Activated gamma-delta T cell treated with anti-CD3 and anti-CD28 coated beads, Interleukin-2, amount 50 U/mL, for 16 hours (primary cell): ENCODE data around the gene RAB44.
"Not testable (repeated sequence)": the region's sequence is repeated elsewhere in the genome, so short reads cannot be mapped to it uniquely, and the experiment has no call there.

Experiments
- DNase-seq: peaks from one replicate; pipeline ENCODE4 v3.0.0-alpha.2; 2020; ENCODE audit warnings: low read depth

The RAB44 gene

DNA sequence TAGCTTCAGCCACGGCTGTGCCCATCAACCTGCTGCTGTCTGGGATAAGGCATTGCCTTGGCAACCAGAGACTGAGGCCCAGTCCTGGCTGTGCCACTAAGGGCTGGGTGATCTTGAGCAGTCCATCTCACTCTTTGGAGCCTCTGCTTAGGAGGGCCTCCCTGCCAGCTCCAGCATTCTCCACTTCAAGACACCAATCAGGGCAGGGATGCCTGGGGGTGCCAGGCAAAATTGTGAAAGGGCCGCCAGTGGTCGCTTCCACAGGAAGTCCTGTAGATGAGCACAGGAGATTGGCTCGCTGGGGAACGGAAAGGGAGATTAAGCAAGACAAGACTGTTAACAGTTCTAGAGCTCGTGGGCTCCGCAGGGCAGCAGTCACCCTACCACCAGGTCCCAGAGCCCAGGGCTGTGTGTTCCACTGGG lies at the start of gene RAB44:
Gene RAB44 (plus strand): TSS at position 346 of the 423 bp plus-strand sequence. CDS start 6,410 bp downstream, outside the sequence.
- DNase-seq = no peak

GRCh38 chr6:36649086-36649485 lies 48.5 kb upstream of the RAB44 start:
- DNase-seq = no peak

DNA sequence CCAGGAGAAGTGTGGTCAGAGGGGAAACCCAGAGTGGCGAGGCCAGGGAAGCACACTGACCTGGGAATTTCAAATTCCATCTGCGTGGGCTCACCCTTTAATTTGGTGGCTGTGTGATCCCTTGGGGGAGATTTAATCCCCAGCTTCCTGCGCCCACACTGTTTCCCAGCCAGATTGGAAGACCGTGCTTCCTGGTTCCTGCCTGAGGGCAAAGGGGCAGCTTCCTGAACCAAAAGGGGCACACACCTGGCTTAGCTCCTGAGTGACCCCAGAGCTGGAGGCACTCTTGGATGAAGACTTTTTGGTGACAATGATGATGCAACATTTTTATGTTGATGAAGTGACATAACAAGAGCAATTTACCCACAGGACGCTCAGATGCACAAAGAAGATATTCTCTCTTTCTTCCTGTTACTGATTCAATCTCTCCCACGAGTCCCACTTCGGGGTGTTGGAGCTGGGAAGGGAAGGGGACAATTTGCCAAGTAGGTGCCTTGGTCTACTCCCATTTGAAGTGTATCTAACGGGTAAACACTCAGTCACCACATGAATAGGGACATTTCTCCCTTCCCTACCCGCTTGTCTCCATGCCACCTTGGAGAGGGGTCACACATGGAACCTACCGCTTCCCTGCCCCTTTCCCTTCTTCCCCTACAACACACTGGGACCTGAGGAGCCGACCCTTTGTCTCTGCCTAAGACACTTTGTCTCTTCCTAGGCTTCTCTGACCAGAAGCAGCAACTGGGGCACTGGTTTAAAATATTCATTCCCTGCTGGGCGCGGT lies 47.7 kb upstream of the RAB44 start:
- DNase-seq = no peak

- no peak for DNase-seq
These were observed 46.7 kb upstream of the RAB44 start for GRCh38 chr6:36650848-36651478.

DNA sequence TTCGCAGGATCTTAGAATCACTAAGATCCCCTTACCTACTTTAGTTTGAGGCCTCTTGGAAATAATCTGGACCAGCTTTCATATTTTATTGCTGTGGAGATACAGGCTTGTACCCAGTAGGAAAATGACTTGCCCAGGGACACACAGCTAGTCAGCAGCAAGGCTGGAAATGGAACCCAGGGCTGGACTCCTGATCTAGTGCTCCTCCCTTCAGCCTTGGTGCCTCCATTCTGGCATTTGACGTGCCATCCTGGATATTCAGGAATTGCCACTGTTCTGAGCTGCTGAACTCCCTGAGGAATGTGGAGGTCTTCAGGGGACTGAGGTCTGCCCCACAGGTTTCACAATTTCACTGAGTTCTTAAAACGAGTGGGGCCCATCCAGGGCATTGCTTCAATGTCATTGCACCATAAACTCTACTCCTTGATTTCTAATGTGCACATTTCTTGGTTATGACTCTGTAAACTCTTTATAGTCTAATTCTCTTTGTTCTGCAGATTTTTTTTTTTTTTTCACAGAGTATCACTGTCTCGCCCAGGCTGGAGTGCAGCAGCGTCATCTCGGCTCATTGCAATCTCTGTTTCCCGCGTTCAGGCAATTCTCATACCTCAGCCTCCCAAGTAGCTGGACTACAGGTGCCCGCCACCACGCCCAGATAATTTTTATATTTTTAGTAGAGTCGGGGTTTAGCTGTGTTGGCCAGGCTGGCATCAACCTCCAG lies 45.8 kb upstream of the RAB44 start:
- DNase-seq = no peak

- DNase-seq = not testable (repeated sequence)
These were observed 43.2 kb upstream of the RAB44 start for GRCh38 chr6:36654469-36654868.

GRCh38 chr6:36655085-36655724 lies 42.4 kb upstream of the RAB44 start:
- no peak for DNase-seq

DNA sequence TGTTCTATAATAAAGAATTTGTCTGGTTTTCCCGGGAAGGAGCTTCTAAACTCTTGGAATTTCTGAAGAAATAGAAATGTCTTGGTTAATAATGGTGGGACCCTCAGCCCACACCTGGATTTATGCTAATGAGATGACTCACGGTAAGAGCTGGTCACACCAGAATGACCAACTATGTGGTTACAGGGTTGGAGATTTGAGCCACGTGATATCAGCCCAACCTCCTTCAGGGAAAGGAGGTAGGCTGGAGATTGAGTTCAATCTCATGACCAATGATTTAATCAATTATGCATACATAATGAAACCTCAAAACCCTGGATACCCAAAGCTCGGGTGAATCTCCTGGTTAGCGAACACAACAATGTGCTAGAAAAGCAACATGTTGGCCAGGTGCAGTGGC lies 41.2 kb upstream of the RAB44 start:
- no peak for DNase-seq

DNA sequence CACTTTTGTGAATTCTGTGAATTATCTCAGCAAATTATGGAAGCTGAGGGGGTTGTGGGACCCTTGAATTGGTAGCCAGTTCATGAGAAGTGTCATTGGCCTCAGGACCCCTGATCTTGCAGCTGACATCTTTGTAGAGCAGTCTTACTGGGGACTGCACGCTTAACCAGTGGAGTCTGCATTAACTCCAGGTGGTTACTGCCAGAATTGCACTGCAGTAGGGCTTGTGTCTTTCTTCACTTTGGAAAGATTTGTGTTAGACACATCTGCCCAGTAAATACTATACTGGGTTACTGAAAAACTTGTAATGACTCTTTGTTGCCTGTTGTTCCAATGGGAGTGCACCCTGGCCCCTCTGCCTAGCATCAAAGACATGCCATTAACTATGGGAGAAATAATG lies 40.4 kb upstream of the RAB44 start:
- no peak for DNase-seq

GRCh38 chr6:36657942-36658544 lies 39.6 kb upstream of the RAB44 start:
- DNase-seq = no peak

DNA sequence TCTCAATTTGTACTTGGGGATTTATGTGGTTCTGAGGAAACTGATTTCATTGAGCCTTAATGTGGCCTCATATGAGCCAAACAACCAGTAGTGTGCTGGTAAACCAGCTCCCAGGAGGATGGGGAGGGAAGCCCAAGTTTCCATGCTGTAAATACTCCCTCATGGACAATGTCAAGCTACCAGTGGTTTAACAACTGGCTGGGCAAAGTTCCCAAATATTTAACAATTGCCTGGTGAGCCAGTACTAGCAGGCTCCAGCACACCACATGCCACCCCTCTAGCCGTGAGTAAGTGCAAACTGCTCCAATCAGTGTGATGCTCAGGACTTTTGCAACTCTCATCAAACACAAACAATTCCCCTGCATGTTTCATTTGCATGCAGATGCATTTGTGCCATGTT lies 38.4 kb upstream of the RAB44 start:
- DNase-seq = no peak

- no peak for DNase-seq
These were observed 36.7 kb upstream of the RAB44 start for GRCh38 chr6:36660771-36661471.

GRCh38 chr6:36662380-36662779 lies 35.2 kb upstream of the RAB44 start:
- no peak for DNase-seq

GRCh38 chr6:36662827-36663256 lies 34.8 kb upstream of the RAB44 start:
- DNase-seq = no peak

GRCh38 chr6:36663504-36664446 lies 33.9 kb upstream of the RAB44 start:
- no peak for DNase-seq

- no peak for DNase-seq
These were observed 32.4 kb upstream of the RAB44 start for GRCh38 chr6:36665180-36665579.

- DNase-seq = no peak
These were observed 31.3 kb upstream of the RAB44 start for GRCh38 chr6:36666287-36666686.

DNA sequence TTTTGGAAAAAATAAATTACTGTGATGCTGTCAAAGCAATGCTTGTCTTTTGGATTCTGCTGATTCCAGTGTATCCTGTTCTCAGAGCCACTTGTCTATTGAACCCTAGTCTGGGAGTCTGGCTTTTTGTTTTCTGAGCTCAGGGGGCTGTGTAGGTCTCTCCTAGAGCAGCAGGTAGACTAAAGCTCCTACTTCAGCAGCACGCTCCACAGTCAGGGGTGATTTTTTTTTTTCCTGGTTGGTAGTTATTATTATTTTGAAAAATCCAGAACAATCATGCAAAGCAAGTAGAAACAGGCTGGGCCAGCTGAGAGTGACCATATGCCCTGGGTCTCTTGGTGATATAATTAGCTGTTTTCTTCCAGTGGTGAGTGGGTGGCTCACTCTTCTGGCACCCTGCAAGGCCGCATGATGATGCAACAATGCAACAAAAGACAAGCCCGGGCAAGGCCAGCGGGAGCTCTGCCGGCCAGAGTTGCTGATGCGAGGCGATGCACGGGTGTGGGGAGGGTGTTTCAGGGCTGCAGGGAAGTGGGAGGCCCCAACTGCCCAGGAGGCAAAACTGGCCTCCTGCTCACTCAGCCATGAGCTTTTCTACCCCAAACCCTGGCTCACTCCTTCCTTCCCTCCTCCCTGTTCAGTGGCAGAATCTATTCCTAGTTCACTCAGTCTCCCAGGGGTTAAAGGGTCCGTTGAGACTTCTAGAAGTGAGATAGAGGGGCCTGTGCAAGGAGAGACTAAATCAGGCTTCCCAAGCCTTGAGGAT lies 30.6 kb upstream of the RAB44 start:
- no peak for DNase-seq

GRCh38 chr6:36668591-36668990 lies 29.0 kb upstream of the RAB44 start:
- DNase-seq = no peak
